Spleen (tissue), 11 donors: ENCODE data around the gene NHEJ1. TPM values are rescaled to one million over a fixed set of nuclear protein-coding genes. Genes with fewer than 3 reads are reported as not detected.

Source experiments
- DNase-seq: peaks from one replicate; pipeline ENCODE4 v3.0.0-alpha.2; 2020
- H3K27ac ChIP-seq, 8 donors: fragments of 200-600 bp; sonication (generic) in 7 of 8; 1 replicate in 4 of 8; 2 replicates in 4 of 8; pipeline versions ENCODE4 v1.5.0 to v1.8.0; 2016 to 2021; ENCODE audit warnings: inconsistent platforms in 4 of 8, mild to moderate bottlenecking in 4 of 8, moderate library complexity in 1 of 8
- H3K27me3 ChIP-seq, 7 donors: fragments of 200-600 bp; sonication (generic) in 6 of 7; replicated peaks in 1 of 7; 1 replicate in 4 of 7; 2 replicates in 3 of 7; pipeline versions ENCODE4 v1.5.0 to v1.8.0; 2016 to 2021; ENCODE audit warnings: inconsistent platforms in 3 of 7, mild to moderate bottlenecking in 1 of 7
- H3K36me3 ChIP-seq, 6 donors: fragments of 200-600 bp; sonication (generic) in 5 of 6; 1 replicate in 4 of 6; 2 replicates in 2 of 6; pipeline versions ENCODE4 v1.5.0 to v1.8.0; 2016 to 2021; ENCODE audit warnings: inconsistent platforms in 2 of 6
- H3K4me1 ChIP-seq, 6 donors: fragments of 200-600 bp; sonication (generic) in 5 of 6; 1 replicate in 3 of 6; 2 replicates in 3 of 6; pipeline versions ENCODE4 v1.5.0 to v1.8.0; 2016 to 2021; ENCODE audit warnings: inconsistent platforms in 3 of 6
- H3K4me3 ChIP-seq, 8 donors: fragments of 200-600 bp; sonication (generic) in 7 of 8; 1 replicate in 4 of 8; 2 replicates in 4 of 8; pipeline versions ENCODE4 v1.5.0 to v1.8.0; 2016 to 2021; ENCODE audit warnings: inconsistent platforms in 4 of 8, mild to moderate bottlenecking in 4 of 8, moderate library complexity in 2 of 8
- H3K9me3 ChIP-seq, 8 donors: fragments of 200-600 bp; sonication (generic) in 7 of 8; 1 replicate in 4 of 8; 2 replicates in 4 of 8; pipeline versions ENCODE4 v1.5.0 to v1.8.0; 2016 to 2021; ENCODE audit warnings: inconsistent platforms in 4 of 8
- POLR2A ChIP-seq, 3 donors: fragments of 450-650 bp; IDR thresholded peaks; one replicate each; pipeline ENCODE4 v1.5.1; 2017; ENCODE audit warnings: antibody characterized with exemption in 3 of 3, mild to moderate bottlenecking in 1 of 3
- POLR2AphosphoS5 ChIP-seq, 3 donors: sonication (generic); formaldehyde crosslinking; IDR thresholded peaks; one replicate each; pipeline ENCODE4 v1.5.1; 2017; ENCODE audit warnings: antibody characterized with exemption in 3 of 3
- WGBS, 5 donors: extraction: QIAGEN DNeasy Blood & Tissue Kit in 3 of 5; methylation state at CpG; one replicate each; pipeline versions ENCODE4 v1.1.5 to v1.1.7; 2013 to 2018; 5-methylcytosine and 5-hydroxymethylcytosine counted together
- intact Hi-C: fragments of 100-400 bp; cut with DNase I; formaldehyde crosslinking; loops from one replicate; pipeline ENCODE4 v1.15.0; 2023; ENCODE audit warnings: low total_unique reads
- polyA plus RNA-seq, 3 donors: library from polyadenylated mRNA; stranded (reverse); fragments of 200-250 nt; gene quantifications; one replicate each; pipeline ENCODE4 v1.2.1, GENCODE V29; 2013
- total RNA-seq, 7 donors: library from RNA; depleted of rRNA in 3 of 7; stranded (reverse); fragments of >200 nt in 3 of 7; fragmentation: NEBNext Ultra II Directional in 4 of 7; extraction: Animal tissue kit (Norgen Biotek cat#: 25700) in 4 of 7; gene quantifications; one replicate each; pipeline versions ENCODE4 v1.1.0 to v1.2.1, GENCODE V29; 2016 to 2021
- TF ChIP-seq, protein P1 (sequence below), 11 experiments: fragments of 200-600 bp in 7 of 11; fragments of 450-650 bp in 4 of 11; sonication (generic) in 4 of 11; IDR thresholded peaks in 8 of 11; conservative IDR thresholded peaks in 3 of 11; 1 replicate in 7 of 11; 2 replicates in 4 of 11; pipeline versions ENCODE4 v1.4.0 to v1.8.0; 2016 to 2021; ENCODE audit warnings: antibody characterized with exemption in 11 of 11, inconsistent platforms in 4 of 11, mild to moderate bottlenecking in 1 of 11
- donor health status: healthy with polysubstance abuse.
- donor health status: DM: no; HTN: no; CAD: no; lungs with moderate emphysema.
- donor health status: DM: no; HTN: no; CAD: no.
- donor health status: Bipolar disorder and iron deficiency.
- donor health status: healthy.
- donor health status: DM: no; HTN: no; CAD: no.
- donor health status: DM: yes; HTN: yes; CAD: no.

NHEJ1 gene
- total and polyA plus RNA-seq, 10 donors = 5.5 to 25.9 (median 14.0) TPM

GRCh38 chr2:219038600-219038999, 122.0 kb downstream of the NHEJ1 start:
- Histone ChIP-seq H3K27me3 (peaks cover 0 to 97% (median 35%) of the 10 kb centered on the region in 7 donors), H3K4me3 (no peak overlapping the region), H3K36me3 (no peaks in the 10 kb centered on the region), H3K27ac (no peak overlapping the region), H3K9me3 (no peaks in the 10 kb centered on the region), H3K4me1 (peaks cover 0 to 8% (median 2%) of the 10 kb centered on the region in 6 donors)
- DNase-seq = no peak
- no peak for TF ChIP-seq POLR2AphosphoS5 (IDR thresholded peaks at IDR 0.05)
- no peak for TF ChIP-seq POLR2A (IDR thresholded peaks at IDR 0.05)
- TF ChIP-seq, protein P1, sequence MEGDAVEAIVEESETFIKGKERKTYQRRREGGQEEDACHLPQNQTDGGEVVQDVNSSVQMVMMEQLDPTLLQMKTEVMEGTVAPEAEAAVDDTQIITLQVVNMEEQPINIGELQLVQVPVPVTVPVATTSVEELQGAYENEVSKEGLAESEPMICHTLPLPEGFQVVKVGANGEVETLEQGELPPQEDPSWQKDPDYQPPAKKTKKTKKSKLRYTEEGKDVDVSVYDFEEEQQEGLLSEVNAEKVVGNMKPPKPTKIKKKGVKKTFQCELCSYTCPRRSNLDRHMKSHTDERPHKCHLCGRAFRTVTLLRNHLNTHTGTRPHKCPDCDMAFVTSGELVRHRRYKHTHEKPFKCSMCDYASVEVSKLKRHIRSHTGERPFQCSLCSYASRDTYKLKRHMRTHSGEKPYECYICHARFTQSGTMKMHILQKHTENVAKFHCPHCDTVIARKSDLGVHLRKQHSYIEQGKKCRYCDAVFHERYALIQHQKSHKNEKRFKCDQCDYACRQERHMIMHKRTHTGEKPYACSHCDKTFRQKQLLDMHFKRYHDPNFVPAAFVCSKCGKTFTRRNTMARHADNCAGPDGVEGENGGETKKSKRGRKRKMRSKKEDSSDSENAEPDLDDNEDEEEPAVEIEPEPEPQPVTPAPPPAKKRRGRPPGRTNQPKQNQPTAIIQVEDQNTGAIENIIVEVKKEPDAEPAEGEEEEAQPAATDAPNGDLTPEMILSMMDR (IDR thresholded peaks at IDR 0.05 in 8 of 11, conservative IDR thresholded peaks at IDR 0.05 in 3 of 11) = no peak
- intact Hi-C loops = no loop called here
- 0 to 18% (median 8%) methylated on average over 1 of the region's 1 CpG for WGBS, 5 donors

- WGBS, 5 donors = 44 to 72% (median 57%) methylated on average over 8 of the region's 8 CpGs
- Histone ChIP-seq H3K4me3 (no peak overlapping the region), H3K9me3 (no peaks in the 10 kb centered on the region), H3K4me1 (peaks cover 0 to 8% (median 2%) of the 10 kb centered on the region in 6 donors), H3K27ac (no peak overlapping the region), H3K27me3 (peaks cover 0 to 96% (median 28%) of the 10 kb centered on the region in 7 donors), H3K36me3 (no peaks in the 10 kb centered on the region)
- TF ChIP-seq POLR2A (IDR thresholded peaks at IDR 0.05) (no peak), POLR2AphosphoS5 (IDR thresholded peaks at IDR 0.05) (no peak)
- TF ChIP-seq, protein P1 (IDR thresholded peaks at IDR 0.05 in 8 of 11, conservative IDR thresholded peaks at IDR 0.05 in 3 of 11) = no peak
- no peak for DNase-seq
- intact Hi-C loops = no loop called here
Observed at GRCh38 chr2:219037783-219038499, 122.7 kb downstream of the NHEJ1 start.

- Histone ChIP-seq H3K27ac (no peak overlapping the region), H3K4me3 (no peak overlapping the region), H3K36me3 (no peaks in the 10 kb centered on the region), H3K9me3 (no peaks in the 10 kb centered on the region), H3K4me1 (peaks cover 0 to under 1% (median 0%) of the 10 kb centered on the region in 6 donors), H3K27me3 (peaks cover 0 to 96% (median 8%) of the 10 kb centered on the region in 7 donors)
- 71 to 90% (median 80%) methylated on average over 2 of the region's 2 CpGs for WGBS, 5 donors
- TF ChIP-seq, protein P1 (IDR thresholded peaks at IDR 0.05 in 8 of 11, conservative IDR thresholded peaks at IDR 0.05 in 3 of 11) = no peak
- TF ChIP-seq POLR2AphosphoS5 (IDR thresholded peaks at IDR 0.05) (no peak), POLR2A (IDR thresholded peaks at IDR 0.05) (no peak)
- intact Hi-C loops = no loop called here
- no peak for DNase-seq
Observed at GRCh38 chr2:219035942-219036341, 124.7 kb downstream of the NHEJ1 start.

DNA sequence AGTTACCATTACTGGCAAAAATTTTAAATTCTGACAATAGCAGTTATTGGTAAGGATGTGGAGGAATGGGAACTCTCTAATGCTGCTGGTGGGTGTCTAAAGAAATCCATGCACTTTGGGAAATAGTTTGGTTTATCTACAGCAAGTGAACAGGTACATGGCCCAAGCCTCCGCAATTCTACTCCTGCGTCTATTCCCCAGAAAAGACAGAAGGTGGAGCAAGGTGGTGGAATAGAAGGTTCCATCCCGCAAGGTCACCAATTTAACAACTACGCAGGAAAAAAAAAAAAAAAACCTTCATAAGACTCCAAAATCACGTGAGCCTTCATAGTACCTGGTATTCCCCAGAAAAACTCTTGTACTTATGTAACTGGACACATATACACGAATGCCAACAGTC, 125.8 kb downstream of the NHEJ1 start:
- Histone ChIP-seq H3K9me3 (no peaks in the 10 kb centered on the region), H3K27ac (no peak overlapping the region), H3K36me3 (no peaks in the 10 kb centered on the region), H3K4me1 (no peaks in the 10 kb centered on the region), H3K27me3 (peaks cover 0 to 96% (median 12%) of the 10 kb centered on the region in 7 donors), H3K4me3 (no peak overlapping the region)
- no peak for DNase-seq
- intact Hi-C loops = no loop called here
- 56 to 66% (median 60%) methylated on average over 6 of the region's 6 CpGs for WGBS, 5 donors
- TF ChIP-seq POLR2A (IDR thresholded peaks at IDR 0.05) (no peak), POLR2AphosphoS5 (IDR thresholded peaks at IDR 0.05) (no peak)
- TF ChIP-seq, protein P1 (IDR thresholded peaks at IDR 0.05 in 8 of 11, conservative IDR thresholded peaks at IDR 0.05 in 3 of 11) = no peak
